B cell (primary cell): ENCODE measurements around the gene SRP54. TPM values are rescaled to one million over a fixed set of nuclear protein-coding genes. Genes with fewer than 3 reads are reported as not detected.

Experiments used
- ATAC-seq: fragments of 200-7000 bp; cut with Tn5 transposase; one replicate; pipeline ENCODE4 v1.10.0; 2021; ENCODE audit warnings: low read depth, mild to moderate bottlenecking, moderate number of reproducible peaks, moderate library complexity
- CTCF ChIA-PET: fragments of 350-600 bp; sonication (Branson Sonifier 250); formaldehyde crosslinking; loops from one replicate; lab custom pipeline; 2021; ENCODE audit warnings: antibody characterized with exemption, inconsistent platforms; lab: Charles Lee
- POLR2A ChIA-PET: fragments of 350-600 bp; sonication (Branson Sonifier 250); formaldehyde crosslinking; loops from one replicate; lab custom pipeline; 2021; ENCODE audit warnings: antibody characterized with exemption; lab: Charles Lee
- DNase-seq: peaks from one replicate; pipeline ENCODE4 v3.0.0; 2013
- H2AFZ ChIP-seq: 2 replicates; pipeline ENCODE4 v1.6.1; 2012; ENCODE audit warnings: mild to moderate bottlenecking, low read depth, low read length; ENCODE audit not compliant: insufficient read depth, poor library complexity, severe bottlenecking
- H3K27ac ChIP-seq, 2 donors: 1 replicate in 1 of 2; 2 replicates in 1 of 2; pipeline ENCODE4 v1.5.1; 2012 to 2013; ENCODE audit warnings: low read length in 2 of 2, mild to moderate bottlenecking in 2 of 2, moderate library complexity in 1 of 2
- H3K27me3 ChIP-seq, 4 experiments: fragments of 200-600 bp in 1 of 4; sonication (generic) in 1 of 4; replicated peaks in 1 of 4; 1 replicate in 2 of 4; 2 replicates in 2 of 4; pipeline versions ENCODE4 v1.6.1 to v1.7.0; 2013 to 2016; ENCODE audit warnings: low read length in 3 of 4, mild to moderate bottlenecking in 2 of 4, mixed read lengths in 1 of 4, moderate library complexity in 1 of 4; ENCODE audit not compliant: insufficient read depth in 4 of 4, control insufficient read depth in 3 of 4; ENCODE audit errors: control extremely low read depth in 1 of 4
- H3K36me3 ChIP-seq, 2 experiments: replicated peaks in 1 of 2; 1 replicate in 1 of 2; 2 replicates in 1 of 2; pipeline versions ENCODE4 v1.6.1 to v1.7.1; 2013; ENCODE audit warnings: low read length in 1 of 2; ENCODE audit not compliant: insufficient read depth in 2 of 2, control insufficient read depth in 1 of 2; ENCODE audit errors: control extremely low read depth in 1 of 2, extremely low read depth in 1 of 2
- H3K4me1 ChIP-seq, 2 donors: fragments of 200-600 bp in 1 of 2; sonication (generic) in 1 of 2; 1 replicate in 1 of 2; 2 replicates in 1 of 2; pipeline versions ENCODE4 v1.5.1 to v1.6.1; 2013 to 2017; ENCODE audit warnings: low read length in 2 of 2; ENCODE audit not compliant: control insufficient read depth in 2 of 2, insufficient read depth in 2 of 2
- H3K4me2 ChIP-seq: replicated peaks from 2 replicates; pipeline ENCODE3; 2012; ENCODE audit warnings: mild to moderate bottlenecking, low read depth, low read length; ENCODE audit not compliant: poor library complexity, severe bottlenecking
- H3K4me3 ChIP-seq, 5 experiments: fragments of 200-600 bp in 1 of 5; sonication (generic) in 1 of 5; 1 replicate in 3 of 5; 2 replicates in 2 of 5; pipeline versions ENCODE4 v1.5.1 to v1.7.0; 2011 to 2016; ENCODE audit warnings: low read length in 4 of 5, mild to moderate bottlenecking in 4 of 5, low read depth in 2 of 5, control low read depth in 1 of 5, moderate library complexity in 1 of 5; ENCODE audit not compliant: insufficient read depth in 1 of 5; ENCODE audit errors: control extremely low read depth in 1 of 5, extremely low read depth in 1 of 5
- H3K79me2 ChIP-seq: fragments of 200-600 bp; sonication (generic); one replicate; pipeline ENCODE4 v1.6.0; 2016; ENCODE audit warnings: low read length; ENCODE audit not compliant: control insufficient read depth, insufficient read depth
- H3K9ac ChIP-seq: fragments of 200-600 bp; sonication (generic); 2 replicates; pipeline ENCODE4 v1.6.1; 2017; ENCODE audit warnings: mild to moderate bottlenecking, low read length, moderate library complexity
- H3K9me3 ChIP-seq, 3 donors: one replicate each; pipeline versions ENCODE4 v1.6.1 to v1.7.1; 2013; ENCODE audit warnings: low read length in 2 of 3; ENCODE audit not compliant: control insufficient read depth in 2 of 3, insufficient read depth in 1 of 3; ENCODE audit errors: control extremely low read depth in 1 of 3
- H4K20me1 ChIP-seq: 2 replicates; pipeline ENCODE4 v1.6.0; 2012; ENCODE audit warnings: mild to moderate bottlenecking, low read length; ENCODE audit not compliant: insufficient read depth, control insufficient read depth, poor library complexity, severe bottlenecking
- H3K27ac Mint-ChIP-seq: one replicate; pipeline ENCODE4 v1.8.0; 2021; ENCODE audit warnings: mixed read lengths
- H3K27me3 Mint-ChIP-seq: one replicate; pipeline ENCODE4 v1.8.0; 2021; ENCODE audit warnings: mixed read lengths
- H3K4me1 Mint-ChIP-seq: one replicate; pipeline ENCODE4 v1.8.0; 2021; ENCODE audit warnings: mixed read lengths
- H3K4me3 Mint-ChIP-seq: one replicate; pipeline ENCODE4 v1.8.0; 2021; ENCODE audit warnings: mixed read lengths
- H3K9me3 Mint-ChIP-seq: one replicate; pipeline ENCODE4 v1.8.0; 2022; ENCODE audit warnings: mixed read lengths; ENCODE audit not compliant: insufficient read depth
- CTCF ChIP-seq: fragments of 200-600 bp; IDR thresholded peaks from one replicate; pipeline ENCODE4 v1.8.0; 2022; ENCODE audit warnings: antibody characterized with exemption, mild to moderate bottlenecking
- EZH2 ChIP-seq: IDR thresholded peaks from 2 replicates; pipeline ENCODE4 v1.6.1; 2012; ENCODE audit warnings: borderline replicate concordance, low read depth, mild to moderate bottlenecking, moderate library complexity, low read length; ENCODE audit not compliant: insufficient read depth, poor library complexity, severe bottlenecking
- WGBS: methylation state at CpG from one replicate; pipeline ENCODE4 v1.1.5; 2013; ENCODE audit warnings: missing lambda C conversion rate; ENCODE audit not compliant: insufficient coverage; 5-methylcytosine and 5-hydroxymethylcytosine counted together
- intact Hi-C: fragments of 100-400 bp; cut with micrococcal nuclease; formaldehyde crosslinking; loops from one replicate; pipeline ENCODE4 v1.10.0; 2022
- polyA plus RNA-seq: library from polyadenylated mRNA; depleted of rRNA; stranded (reverse); fragments of >200 nt; gene quantifications from 2 replicates; pipeline ENCODE4 v1.2.3, GENCODE V29; 2012
- total RNA-seq, 2 donors: library from RNA; stranded (reverse); fragments of 120-200 nt in 1 of 2; gene quantifications; 1 replicate in 1 of 2; 2 replicates in 1 of 2; pipeline versions ENCODE4 v1.2.3 to v1.2.4, GENCODE V29; 2013 to 2022

SRP54 gene
- total and polyA plus RNA-seq, 2 donors (not counting 1 experiment from before 2014, with no cell fraction given): 18.4 to 54.9 TPM

DNA sequence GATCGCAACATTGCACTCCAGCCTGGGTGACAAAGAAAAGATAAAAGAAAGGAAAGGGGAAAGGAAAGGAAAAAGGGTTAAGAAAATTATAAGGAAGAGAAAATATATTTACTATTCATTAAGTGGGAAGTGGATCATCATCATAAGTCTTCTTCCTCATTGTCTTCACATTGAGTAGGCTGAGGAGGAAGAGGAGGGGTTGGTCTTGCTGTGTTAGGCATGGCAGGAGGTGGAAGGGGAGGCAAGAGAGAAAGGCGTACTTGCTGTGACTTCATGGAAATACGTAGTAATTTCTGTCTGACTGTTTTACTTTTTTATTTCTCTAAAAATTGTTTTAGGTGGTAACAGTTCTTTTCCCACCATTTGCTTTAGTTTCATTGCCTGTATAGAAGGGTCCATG is 89.4 kb downstream of the SRP54 start:
- no peaks in the 10 kb centered on the region for H3K4me1 ChIP-seq
- no peaks in the 10 kb centered on the region for H3K79me2 ChIP-seq
- H2AFZ ChIP-seq: no peak overlapping the region
- no peaks in the 10 kb centered on the region for H3K27me3 ChIP-seq
- H3K27ac ChIP-seq: no peak overlapping the region
- no peaks in the 10 kb centered on the region for H4K20me1 ChIP-seq
- intact Hi-C loops: no loop called here
- TF ChIP-seq CTCF (no peak), EZH2 (no peak)
- no peak overlapping the region for H3K9ac ChIP-seq
- H3K27ac Mint-ChIP-seq: no peak overlapping the region
- no peak overlapping the region for H3K4me3 Mint-ChIP-seq
- H3K27me3 Mint-ChIP-seq: no peaks in the 10 kb centered on the region
- CTCF ChIA-PET: no interaction called here
- WGBS: 80% methylated on average over 1 of the region's 3 CpGs
- no peak overlapping the region for H3K4me2 ChIP-seq
- H3K4me1 Mint-ChIP-seq: no peaks in the 10 kb centered on the region
- ATAC-seq: no peak
- POLR2A ChIA-PET: no interaction called here
- no peaks in the 10 kb centered on the region for H3K9me3 ChIP-seq
- peaks cover 8 to 17% of the 10 kb centered on the region in 2 experiments for H3K36me3 ChIP-seq
- no peak for DNase-seq
- no peaks in the 10 kb centered on the region for H3K9me3 Mint-ChIP-seq
- H3K4me3 ChIP-seq: no peak overlapping the region

DNA sequence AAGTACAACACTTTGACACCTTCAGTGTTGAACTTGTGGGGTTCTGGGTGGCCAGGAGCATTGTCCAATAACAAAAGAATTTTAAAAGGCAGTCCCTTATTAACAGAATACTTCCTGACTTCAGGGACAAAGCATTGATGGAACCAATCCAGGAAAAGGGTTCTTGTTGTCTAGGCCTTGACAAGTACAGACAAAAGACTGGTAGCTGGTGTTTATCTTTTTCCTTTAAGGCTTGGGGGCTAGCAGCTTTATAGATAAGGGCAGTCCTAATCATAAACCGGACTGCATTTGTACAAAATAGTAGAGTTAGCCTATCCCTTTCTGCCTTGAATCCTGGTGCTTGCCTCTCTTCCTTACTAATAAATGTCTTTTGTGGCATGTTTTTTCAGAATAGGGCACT is 90.7 kb downstream of the SRP54 start:
- H3K27me3 Mint-ChIP-seq: no peaks in the 10 kb centered on the region
- TF ChIP-seq EZH2 (no peak), CTCF (no peak)
- H3K9me3 Mint-ChIP-seq: no peaks in the 10 kb centered on the region
- peaks cover 7 to 13% of the 10 kb centered on the region in 2 experiments for H3K36me3 ChIP-seq
- H3K9ac ChIP-seq: no peak overlapping the region
- DNase-seq: no peak
- H3K4me3 Mint-ChIP-seq: no peak overlapping the region
- no peak overlapping the region for H3K27ac ChIP-seq
- H3K27me3 ChIP-seq: no peaks in the 10 kb centered on the region
- no peak overlapping the region for H3K4me3 ChIP-seq
- WGBS: no CpG with 5 or more reads among the region's 1 CpG
- no peak overlapping the region for H2AFZ ChIP-seq
- no peak overlapping the region for H3K27ac Mint-ChIP-seq
- ChIA-PET CTCF (no interaction called here), POLR2A (no interaction called here)
- ATAC-seq: no peak
- intact Hi-C loops: no loop called here
- H3K79me2 ChIP-seq: no peaks in the 10 kb centered on the region
- no peaks in the 10 kb centered on the region for H3K9me3 ChIP-seq
- no peaks in the 10 kb centered on the region for H4K20me1 ChIP-seq
- no peaks in the 10 kb centered on the region for H3K4me1 ChIP-seq
- H3K4me1 Mint-ChIP-seq: no peaks in the 10 kb centered on the region
- H3K4me2 ChIP-seq: no peak overlapping the region
